Neural cell (in vitro differentiated cells): ENCODE results near the gene TENT5D. TPM values are rescaled to one million over a fixed set of nuclear protein-coding genes. Genes with fewer than 3 reads are reported as not detected.

Source experiments
- H2AFZ ChIP-seq: fragments of 200-600, 300-800 bp; sonication (generic), shearing (Covaris generic); 2 replicates; pipeline ENCODE4 v1.6.0; 2014; ENCODE audit warnings: low read depth, mild to moderate bottlenecking, antibody characterized with exemption, low read length, moderate library complexity
- H3F3A ChIP-seq: fragments of 200-600 bp; shearing (Covaris generic); 2 replicates; pipeline ENCODE4 v1.6.1; 2016; ENCODE audit warnings: mild to moderate bottlenecking, moderate library complexity, mixed read lengths, antibody characterized with exemption, low read length; ENCODE audit not compliant: insufficient read depth, poor library complexity, severe bottlenecking
- H3K27ac ChIP-seq: fragments of 200-600, 300-800 bp; sonication (generic), shearing (Covaris generic); 2 replicates; pipeline ENCODE4 v1.5.1; 2014; ENCODE audit warnings: mild to moderate bottlenecking, low read length, moderate library complexity
- H3K27me3 ChIP-seq: fragments of 300-800, 200-600 bp; sonication (generic), shearing (Covaris generic); 2 replicates; pipeline ENCODE4 v1.6.0; 2014; ENCODE audit warnings: mild to moderate bottlenecking, low read depth, low read length, moderate library complexity; ENCODE audit not compliant: insufficient read depth
- H3K36me3 ChIP-seq: fragments of 300-800, 200-600 bp; sonication (generic), shearing (Covaris generic); 2 replicates; pipeline ENCODE4 v1.5.1; 2014; ENCODE audit warnings: mild to moderate bottlenecking, antibody characterized with exemption, low read length, moderate library complexity; ENCODE audit not compliant: insufficient read depth
- H3K4me2 ChIP-seq: fragments of 300-800, 200-600 bp; sonication (generic), shearing (Covaris generic); 2 replicates; pipeline ENCODE4 v1.6.0; 2014; ENCODE audit warnings: mild to moderate bottlenecking, low read length
- H3K4me3 ChIP-seq: fragments of 300-800, 200-600 bp; sonication (generic), shearing (Covaris generic); 2 replicates; pipeline ENCODE4 v1.5.1; 2014; ENCODE audit warnings: mild to moderate bottlenecking, low read length, moderate library complexity
- H3K79me2 ChIP-seq: fragments of 200-600 bp; shearing (Covaris generic); replicated peaks from 2 replicates; pipeline ENCODE4 v1.6.0; 2014; ENCODE audit warnings: mild to moderate bottlenecking, low read length, moderate library complexity; ENCODE audit not compliant: insufficient read depth
- H3K9ac ChIP-seq: fragments of 300-800, 200-600 bp; sonication (generic), shearing (Covaris generic); 2 replicates; pipeline ENCODE4 v1.6.1; 2016; ENCODE audit warnings: mild to moderate bottlenecking, low read length, mixed read lengths
- H3K9me2 ChIP-seq: fragments of 200-600 bp; shearing (Covaris generic); 2 replicates; pipeline ENCODE4 v1.6.1; 2016; ENCODE audit warnings: mild to moderate bottlenecking, low read length, mixed read lengths; ENCODE audit not compliant: insufficient read depth
- H3K9me3 ChIP-seq: fragments of 200-600, 300-800 bp; sonication (generic), shearing (Covaris generic); 2 replicates; pipeline ENCODE4 v1.6.1; 2016; ENCODE audit warnings: mild to moderate bottlenecking, mixed run types, low read length, moderate library complexity, mixed read lengths
- H4K20me1 ChIP-seq: fragments of 200-600 bp; shearing (Covaris generic); 2 replicates; pipeline ENCODE4 v1.6.1; 2016; ENCODE audit warnings: mild to moderate bottlenecking, mixed run types; ENCODE audit not compliant: insufficient read depth
- CTCF ChIP-seq: fragments of 450-650 bp; IDR thresholded peaks from 2 replicates; pipeline ENCODE4 v1.5.1; 2014; ENCODE audit warnings: antibody characterized with exemption, mild to moderate bottlenecking, moderate library complexity; ENCODE audit not compliant: poor library complexity, severe bottlenecking
- EP300 ChIP-seq: fragments of 450-650 bp; conservative IDR thresholded peaks from 2 replicates; pipeline ENCODE4 v1.6.1; 2014; ENCODE audit warnings: antibody characterized with exemption, mild to moderate bottlenecking, moderate library complexity; ENCODE audit not compliant: poor library complexity, severe bottlenecking
- MXI1 ChIP-seq: fragments of 450-650 bp; conservative IDR thresholded peaks from 2 replicates; pipeline ENCODE4 v1.6.1; 2014; ENCODE audit warnings: antibody characterized with exemption, mild to moderate bottlenecking; ENCODE audit not compliant: poor library complexity, severe bottlenecking
- TAF1 ChIP-seq: IDR thresholded peaks from 2 replicates; pipeline ENCODE4 v1.6.1; 2012; ENCODE audit warnings: low read depth
- polyA plus RNA-seq: library from polyadenylated mRNA; depleted of rRNA; stranded (reverse); fragments of >200 nt; gene quantifications from 2 replicates; pipeline ENCODE4 v1.2.3, GENCODE V29; 2014

The TENT5D gene
- polyA plus RNA-seq, 1 donor from 2014 or later = not detected

GRCh38 chrX:80486299-80486698, 66.1 kb downstream of the TENT5D start:
- Histone ChIP-seq H4K20me1 (no peaks in the 10 kb centered on the region), H3F3A (no peaks in the 10 kb centered on the region), H3K27me3 (no peaks in the 10 kb centered on the region), H3K36me3 (no peaks in the 10 kb centered on the region), H3K9me2 (no peaks in the 10 kb centered on the region), H3K27ac (no peak overlapping the region), H3K4me2 (no peak overlapping the region), H3K79me2 (no peaks in the 10 kb centered on the region), H3K9ac (no peak overlapping the region), H3K4me3 (no peak overlapping the region), H3K9me3 (no peaks in the 10 kb centered on the region), H2AFZ (no peak overlapping the region)
- TF ChIP-seq EP300 = no peak

- Histone ChIP-seq H3K9me2 (no peaks in the 10 kb centered on the region), H3K27me3 (no peaks in the 10 kb centered on the region)
Measured at GRCh38 chrX:80489166-80489565, 68.9 kb downstream of the TENT5D start.

More at GRCh38 chrX:80489166-80489565, 68.9 kb downstream of the TENT5D start:
- Histone ChIP-seq H3K4me2 (no peak overlapping the region), H3K36me3 (no peaks in the 10 kb centered on the region), H3K79me2 (no peaks in the 10 kb centered on the region), H3K4me3 (no peak overlapping the region), H4K20me1 (no peaks in the 10 kb centered on the region), H3K9ac (no peak overlapping the region), H2AFZ (no peak overlapping the region), H3K9me3 (no peaks in the 10 kb centered on the region), H3K27ac (no peak overlapping the region), H3F3A (no peaks in the 10 kb centered on the region)
- TF ChIP-seq MXI1 (no peak), CTCF (no peak), TAF1 (no peak), EP300 (no peak)
